ENCODE results near the gene RRP15. TPM values are rescaled to one million over a fixed set of nuclear protein-coding genes. Genes with fewer than 3 reads are reported as not detected.

RRP15 gene
- total and polyA plus RNA-seq, 2 of the 8 experiments (the other 6 are each of a cell fraction or from before 2014, with no cell fraction given): 3.7 to 52.8 TPM

DNA sequence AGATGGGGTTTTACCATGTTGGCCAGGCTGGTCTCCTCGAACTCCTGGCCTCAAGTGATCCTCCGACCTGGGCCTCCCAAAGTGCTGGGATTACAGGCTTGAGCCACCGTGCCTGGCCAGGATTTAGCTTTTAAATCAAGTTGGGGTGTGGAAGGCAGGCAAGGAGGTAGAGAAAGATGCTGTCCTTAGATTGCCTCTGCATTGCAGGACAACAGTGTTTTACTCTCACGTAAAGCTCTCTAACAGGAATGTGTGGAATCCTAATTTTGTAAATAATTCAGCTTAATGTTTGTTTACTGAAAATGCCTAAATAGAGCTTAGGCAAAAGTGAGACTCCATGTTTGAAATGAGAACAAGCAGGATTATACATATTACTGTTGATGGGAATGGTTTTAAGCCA is 30.5 kb downstream of the RRP15 start (continued):
- TF ChIP-seq CHD7 (IDR thresholded peaks at IDR 0.05; ENCODE audit: insufficient replicate concordance, low read length) (no peak), SAP30 (IDR thresholded peaks at IDR 0.05; ENCODE audit: insufficient read depth, insufficient replicate concordance, low read length) (no peak), JUN (IDR thresholded peaks at IDR 0.05; ENCODE audit: low read depth, low read length) (no peak), CBX8 (IDR thresholded peaks at IDR 0.05; ENCODE audit: borderline replicate concordance, low read depth, low read length) (no peak), TBP (IDR thresholded peaks at IDR 0.05; ENCODE audit: low read depth, low read length) (no peak), TEAD4 (IDR thresholded peaks at IDR 0.05; ENCODE audit: low read depth, low read length) (0 out of 2 replicates have a peak, but pooled peaks have one; percentile 21), RFX5 (IDR thresholded peaks at IDR 0.05; ENCODE audit: borderline replicate concordance, low read depth, low read length) (no peak), CBX5 (IDR thresholded peaks at IDR 0.05; ENCODE audit: low read depth, low read length) (no peak), EGR1 (IDR thresholded peaks at IDR 0.05; ENCODE audit: borderline replicate concordance, low read depth, low read length) (no peak)

All from H1 (cell line).